ENCODE data around the gene PET100. TPM values are rescaled to one million over a fixed set of nuclear protein-coding genes. Genes with fewer than 3 reads are reported as not detected.
"Not testable (repeated sequence)": the region's sequence is repeated elsewhere in the genome, so short reads cannot be mapped to it uniquely, and the experiment has no call there.

PET100 gene
- total RNA-seq, 6 experiments from 2014 or later = 82.1 to 138 (median 110) TPM

DNA sequence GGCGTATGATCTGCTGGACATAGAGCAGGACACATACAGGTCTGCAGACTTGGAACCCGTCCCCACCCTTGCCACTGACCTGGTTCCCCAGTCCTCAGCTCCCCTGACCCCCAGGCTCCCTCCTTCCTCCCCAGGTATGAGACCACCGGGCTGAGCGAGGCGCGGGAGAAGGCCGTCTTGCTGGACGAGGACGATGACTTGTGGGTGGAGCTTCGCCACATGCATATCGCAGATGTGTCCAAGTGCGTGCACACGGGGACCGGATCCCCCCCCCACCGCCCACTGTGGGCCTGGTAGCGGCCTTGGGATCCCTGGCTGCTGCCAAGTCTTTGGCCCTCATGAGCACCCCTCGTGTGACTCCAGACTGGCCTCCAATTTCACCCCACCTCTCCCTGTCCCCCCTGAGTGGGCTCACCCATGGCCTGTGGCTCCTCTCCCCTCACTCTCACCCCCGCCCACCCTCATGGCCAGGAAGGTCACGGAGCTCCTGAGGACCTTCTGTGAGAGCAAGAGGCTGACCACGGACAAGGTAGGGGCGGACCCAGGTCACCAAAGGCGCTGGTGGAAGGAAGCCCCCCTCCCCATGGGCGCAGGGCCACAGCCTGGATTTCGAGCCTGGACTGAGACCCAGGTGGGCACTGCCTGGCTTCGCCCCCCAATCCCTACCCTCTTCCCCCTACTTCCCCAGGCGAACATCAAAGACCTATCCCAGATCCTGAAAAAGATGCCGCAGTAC lies 12.9 kb downstream of the PET100 start:
- Mint-ChIP-seq H3K4me1 (ENCODE audit: low read depth) (no peaks in the 10 kb centered on the region), H3K27me3 (ENCODE audit: insufficient read depth) (peaks cover 12% of the 10 kb centered on the region), H3K27ac (no peak overlapping the region), H3K36me3 (ENCODE audit: low read depth) (no peaks in the 10 kb centered on the region), H3K4me3 (no peak overlapping the region), H3K9me3 (peaks cover 4% of the 10 kb centered on the region; the same call in 1 of the 2 replicates)
- TF ChIP-seq, protein P1, sequence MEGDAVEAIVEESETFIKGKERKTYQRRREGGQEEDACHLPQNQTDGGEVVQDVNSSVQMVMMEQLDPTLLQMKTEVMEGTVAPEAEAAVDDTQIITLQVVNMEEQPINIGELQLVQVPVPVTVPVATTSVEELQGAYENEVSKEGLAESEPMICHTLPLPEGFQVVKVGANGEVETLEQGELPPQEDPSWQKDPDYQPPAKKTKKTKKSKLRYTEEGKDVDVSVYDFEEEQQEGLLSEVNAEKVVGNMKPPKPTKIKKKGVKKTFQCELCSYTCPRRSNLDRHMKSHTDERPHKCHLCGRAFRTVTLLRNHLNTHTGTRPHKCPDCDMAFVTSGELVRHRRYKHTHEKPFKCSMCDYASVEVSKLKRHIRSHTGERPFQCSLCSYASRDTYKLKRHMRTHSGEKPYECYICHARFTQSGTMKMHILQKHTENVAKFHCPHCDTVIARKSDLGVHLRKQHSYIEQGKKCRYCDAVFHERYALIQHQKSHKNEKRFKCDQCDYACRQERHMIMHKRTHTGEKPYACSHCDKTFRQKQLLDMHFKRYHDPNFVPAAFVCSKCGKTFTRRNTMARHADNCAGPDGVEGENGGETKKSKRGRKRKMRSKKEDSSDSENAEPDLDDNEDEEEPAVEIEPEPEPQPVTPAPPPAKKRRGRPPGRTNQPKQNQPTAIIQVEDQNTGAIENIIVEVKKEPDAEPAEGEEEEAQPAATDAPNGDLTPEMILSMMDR (IDR thresholded peaks at IDR 0.05) = no peak
- DNase-seq = no peak

DNA sequence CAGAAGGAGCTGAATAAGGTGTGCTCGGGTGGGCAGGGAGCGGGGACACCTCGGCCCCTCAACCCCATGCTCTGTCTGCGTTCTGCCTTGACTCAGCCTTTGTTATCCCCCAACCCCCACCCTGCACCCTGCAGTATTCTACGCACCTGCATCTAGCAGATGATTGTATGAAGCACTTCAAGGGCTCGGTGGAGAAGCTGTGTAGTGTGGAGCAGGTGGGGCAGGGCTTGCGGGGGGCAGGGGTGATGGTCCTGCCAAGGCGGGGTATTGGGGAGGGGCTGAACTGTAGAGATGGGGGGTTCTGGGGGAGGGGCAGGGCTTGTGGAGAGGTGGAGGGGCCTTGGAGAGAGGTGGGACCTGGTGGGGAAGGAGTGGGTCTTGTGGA lies 13.4 kb downstream of the PET100 start:
- H3K36me3 Mint-ChIP-seq (ENCODE audit: low read depth) = no peaks in the 10 kb centered on the region
- H3K9me3 Mint-ChIP-seq = peaks cover 4% of the 10 kb centered on the region; the same call in 1 of the 2 replicates
- no peak for DNase-seq
- no peak overlapping the region for H3K27ac Mint-ChIP-seq
- no peak overlapping the region for H3K4me3 Mint-ChIP-seq
- no peaks in the 10 kb centered on the region for H3K4me1 Mint-ChIP-seq (ENCODE audit: low read depth)
- TF ChIP-seq, protein P1 (IDR thresholded peaks at IDR 0.05) = no peak
- peaks cover 11% of the 10 kb centered on the region for H3K27me3 Mint-ChIP-seq (ENCODE audit: insufficient read depth)

DNA sequence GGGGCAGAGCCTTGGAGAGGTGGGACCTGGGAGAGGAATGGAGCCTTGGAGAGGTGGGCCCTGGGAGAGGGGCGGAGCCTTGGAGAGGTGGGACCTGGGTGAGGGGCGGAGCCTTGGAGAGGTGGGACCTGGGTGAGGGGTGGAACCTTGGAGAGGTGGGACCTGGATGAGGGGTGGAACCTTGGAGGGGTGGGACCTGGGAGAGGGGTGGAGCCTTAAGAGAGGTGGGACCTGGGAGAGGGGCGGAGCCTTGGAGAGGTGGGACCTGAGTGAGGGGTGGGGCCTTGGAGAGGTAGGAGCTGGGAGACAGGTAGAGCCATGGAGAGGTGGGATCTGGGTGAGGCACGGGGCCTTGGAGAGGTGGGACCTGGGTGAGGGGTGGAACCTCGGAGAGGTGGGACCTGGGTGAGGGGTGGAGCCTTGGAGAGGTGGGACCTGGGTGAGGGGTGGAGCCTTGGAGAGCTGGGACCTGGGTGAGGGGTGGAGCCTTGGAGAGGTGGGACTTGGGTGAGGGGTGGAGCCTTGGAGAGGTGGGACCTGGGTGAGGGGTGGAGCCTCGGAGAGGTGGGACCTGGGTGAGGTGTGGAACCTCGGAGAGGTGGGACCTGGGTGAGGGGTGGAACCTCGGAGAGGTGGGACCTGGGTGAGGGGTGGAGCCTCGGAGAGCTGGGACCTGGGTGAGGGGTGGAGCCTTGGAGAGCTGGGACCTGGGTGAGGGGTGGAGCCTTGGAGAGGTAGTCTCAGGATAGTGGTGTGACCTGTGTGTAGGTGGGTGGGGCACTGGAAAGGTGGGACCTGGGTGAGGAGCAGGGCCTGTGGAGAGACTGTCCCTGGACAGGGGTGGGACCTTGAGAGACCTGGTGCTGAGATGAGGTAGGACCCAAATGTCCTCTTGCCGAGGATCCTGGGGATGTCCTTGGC lies 14.3 kb downstream of the PET100 start:
- not testable (repeated sequence) for H3K27ac Mint-ChIP-seq; H3K27me3 Mint-ChIP-seq (ENCODE audit: insufficient read depth); H3K4me3 Mint-ChIP-seq; H3K9me3 Mint-ChIP-seq; DNase-seq; H3K4me1 Mint-ChIP-seq (ENCODE audit: low read depth); H3K36me3 Mint-ChIP-seq (ENCODE audit: low read depth)

DNA sequence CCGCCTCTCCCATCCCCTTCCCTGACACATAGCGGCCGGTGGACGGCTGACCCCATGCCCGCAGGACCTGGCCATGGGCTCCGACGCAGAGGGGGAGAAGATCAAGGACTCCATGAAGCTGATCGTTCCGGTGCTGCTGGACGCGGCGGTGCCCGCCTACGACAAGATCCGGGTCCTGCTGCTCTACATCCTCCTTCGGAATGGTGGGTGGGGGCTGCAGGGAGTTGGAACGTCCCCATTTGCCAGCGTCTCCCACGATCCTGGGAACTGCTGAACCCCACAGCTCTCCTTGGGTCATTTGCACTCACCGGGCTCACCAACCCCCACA lies 14.9 kb downstream of the PET100 start:
- TF ChIP-seq, protein P1 (IDR thresholded peaks at IDR 0.05) = no peak
- Mint-ChIP-seq H3K27me3 (ENCODE audit: insufficient read depth) (peaks cover 10% of the 10 kb centered on the region), H3K9me3 (peaks cover 4% of the 10 kb centered on the region; the same call in 1 of the 2 replicates), H3K27ac (no peak overlapping the region), H3K4me1 (ENCODE audit: low read depth) (no peaks in the 10 kb centered on the region), H3K4me3 (no peak overlapping the region), H3K36me3 (ENCODE audit: low read depth) (no peaks in the 10 kb centered on the region)
- no peak for DNase-seq

DNA sequence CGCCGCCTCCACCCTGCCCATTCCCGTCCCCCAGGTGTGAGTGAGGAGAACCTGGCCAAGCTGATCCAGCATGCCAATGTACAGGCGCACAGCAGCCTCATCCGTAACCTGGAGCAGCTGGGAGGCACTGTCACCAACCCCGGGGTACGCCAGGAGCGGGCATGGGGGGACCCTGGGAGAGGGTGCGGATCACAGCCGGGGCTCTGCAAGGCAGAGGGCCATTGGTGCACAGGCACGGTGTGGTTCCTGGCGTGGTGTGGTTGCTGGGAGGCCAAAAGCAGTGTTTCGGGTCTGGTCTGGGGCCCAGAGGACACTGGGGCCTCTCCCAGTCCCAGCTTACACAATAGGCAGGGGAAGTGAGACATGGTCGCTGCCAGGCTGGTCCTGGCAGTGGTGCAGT lies 15.6 kb downstream of the PET100 start:
- no peaks in the 10 kb centered on the region for H3K4me1 Mint-ChIP-seq (ENCODE audit: low read depth)
- no peaks in the 10 kb centered on the region for H3K9me3 Mint-ChIP-seq
- H3K27ac Mint-ChIP-seq = no peak overlapping the region
- no peak for DNase-seq
- no peaks in the 10 kb centered on the region for H3K36me3 Mint-ChIP-seq (ENCODE audit: low read depth)
- TF ChIP-seq, protein P1 (IDR thresholded peaks at IDR 0.05) = no peak
- peaks cover 10% of the 10 kb centered on the region; the same call in 1 of the 2 replicates for H3K27me3 Mint-ChIP-seq (ENCODE audit: insufficient read depth)
- H3K4me3 Mint-ChIP-seq = no peak overlapping the region
